RWPE2 (cell line): Measurements from ENCODE around the gene F2RL3.

Source experiments
- ATAC-seq: fragments of 200-7000 bp; cut with Tn5 transposase; 3 replicates; pipeline ENCODE4 v1.9.1; 2021; ENCODE audit warnings: low read depth
- DNase-seq: peaks from one replicate; pipeline ENCODE4 v3.0.0-alpha.2; 2020; ENCODE audit warnings: low spot score
- H3K27ac ChIP-seq: fragments of 450-650 bp; 2 replicates; pipeline ENCODE4 v1.5.1; 2017; ENCODE audit warnings: mild to moderate bottlenecking; ENCODE audit not compliant: poor library complexity, severe bottlenecking
- H3K27me3 ChIP-seq: fragments of 250-450 bp; sonication (Bioruptor Pico); 2 replicates; pipeline ENCODE4 v1.5.1; 2021; ENCODE audit warnings: mild to moderate bottlenecking, moderate library complexity; ENCODE audit not compliant: insufficient read depth, poor library complexity, severe bottlenecking
- H3K36me3 ChIP-seq: fragments of 250-450 bp; sonication (Bioruptor Pico); 2 replicates; pipeline ENCODE4 v1.5.1; 2020; ENCODE audit warnings: low read depth, mild to moderate bottlenecking, moderate library complexity
- H3K4me1 ChIP-seq: fragments of 250-450 bp; sonication (Bioruptor Pico); 2 replicates; pipeline ENCODE4 v1.5.1; 2021; ENCODE audit warnings: mild to moderate bottlenecking, moderate library complexity; ENCODE audit not compliant: insufficient read depth, poor library complexity, severe bottlenecking
- H3K4me3 ChIP-seq: fragments of 250-450 bp; sonication (Bioruptor Pico); 2 replicates; pipeline ENCODE4 v1.5.1; 2021; ENCODE audit warnings: mild to moderate bottlenecking, moderate library complexity; ENCODE audit not compliant: severe bottlenecking
- H3K9me3 ChIP-seq: fragments of 250-450 bp; sonication (Bioruptor Pico); 2 replicates; pipeline ENCODE4 v1.5.1; 2021; ENCODE audit warnings: mild to moderate bottlenecking, moderate library complexity; ENCODE audit not compliant: severe bottlenecking
- CTCF ChIP-seq: fragments of 450-650 bp; IDR thresholded peaks from one replicate; pipeline ENCODE4 v1.5.1; 2017; ENCODE audit warnings: mild to moderate bottlenecking, moderate library complexity; ENCODE audit not compliant: poor library complexity, severe bottlenecking

F2RL3 gene

GRCh38 chr19:16897029-16897855 lies 8.4 kb downstream of the F2RL3 start:
- H3K27ac ChIP-seq: no peak overlapping the region
- no peaks in the 10 kb centered on the region for H3K9me3 ChIP-seq
- H3K27me3 ChIP-seq: no peaks in the 10 kb centered on the region
- TF ChIP-seq CTCF: no peak
- peak; percentile 90 for DNase-seq
- peak; percentile 82 for ATAC-seq
- peak overlapping the region; percentile 34 for H3K4me3 ChIP-seq
- no peaks in the 10 kb centered on the region for H3K36me3 ChIP-seq
- no peaks in the 10 kb centered on the region for H3K4me1 ChIP-seq

- ATAC-seq: no peak
- Histone ChIP-seq H3K4me1 (no peaks in the 10 kb centered on the region), H3K4me3 (peak overlapping the region; percentile 34), H3K27me3 (no peaks in the 10 kb centered on the region), H3K9me3 (no peaks in the 10 kb centered on the region), H3K36me3 (no peaks in the 10 kb centered on the region), H3K27ac (no peak overlapping the region)
- no peak for DNase-seq
- TF ChIP-seq CTCF: no peak
Measured at GRCh38 chr19:16897856-16898161, 9.0 kb downstream of the F2RL3 start.

- no peaks in the 10 kb centered on the region for H3K9me3 ChIP-seq
- H3K27me3 ChIP-seq: no peaks in the 10 kb centered on the region
- no peak overlapping the region for H3K4me3 ChIP-seq
- no peaks in the 10 kb centered on the region for H3K4me1 ChIP-seq
- ATAC-seq: no peak
- H3K36me3 ChIP-seq: no peaks in the 10 kb centered on the region
- no peak overlapping the region for H3K27ac ChIP-seq
- DNase-seq: no peak
- TF ChIP-seq CTCF: no peak
Measured at GRCh38 chr19:16898361-16899015, 9.7 kb downstream of the F2RL3 start.

GRCh38 chr19:16899566-16900075 lies 10.8 kb downstream of the F2RL3 start:
- no peaks in the 10 kb centered on the region for H3K9me3 ChIP-seq
- DNase-seq (no peak), ATAC-seq (no peak)
- H3K27me3 ChIP-seq: no peaks in the 10 kb centered on the region
- H3K4me1 ChIP-seq: no peaks in the 10 kb centered on the region
- TF ChIP-seq CTCF: peak; percentile 60
- H3K36me3 ChIP-seq: no peaks in the 10 kb centered on the region
- H3K4me3 ChIP-seq: no peak overlapping the region
- no peak overlapping the region for H3K27ac ChIP-seq
